ENCODE data around the gene CEP97.

Gene CEP97

GRCh38 chr3:101816215-101817149 lies 92.1 kb downstream of the CEP97 start:
- DNase-seq (ENCODE audit: low spot score) = no peak

- DNase-seq (ENCODE audit: low spot score) = no peak
Observed at GRCh38 chr3:101817992-101818391, 93.6 kb downstream of the CEP97 start.

- no peak for DNase-seq (ENCODE audit: low spot score)
Observed at GRCh38 chr3:101819649-101820206, 95.3 kb downstream of the CEP97 start.

Data from COLO829 (cell line).